Stimulated activated CD8-positive, alpha-beta memory T cell treated with anti-CD3 and anti-CD28 coated beads, Interleukin-4, amount 100 ng/mL, for 24 hours (primary cell): ENCODE measurements around the gene EN2.
"Not testable (repeated sequence)": the region's sequence is repeated elsewhere in the genome, so short reads cannot be mapped to it uniquely, and the experiment has no call there.

Experiments
- DNase-seq: peaks from one replicate; pipeline ENCODE4 v3.0.0-alpha.2; 2020; ENCODE audit warnings: low read depth

The EN2 gene

DNA sequence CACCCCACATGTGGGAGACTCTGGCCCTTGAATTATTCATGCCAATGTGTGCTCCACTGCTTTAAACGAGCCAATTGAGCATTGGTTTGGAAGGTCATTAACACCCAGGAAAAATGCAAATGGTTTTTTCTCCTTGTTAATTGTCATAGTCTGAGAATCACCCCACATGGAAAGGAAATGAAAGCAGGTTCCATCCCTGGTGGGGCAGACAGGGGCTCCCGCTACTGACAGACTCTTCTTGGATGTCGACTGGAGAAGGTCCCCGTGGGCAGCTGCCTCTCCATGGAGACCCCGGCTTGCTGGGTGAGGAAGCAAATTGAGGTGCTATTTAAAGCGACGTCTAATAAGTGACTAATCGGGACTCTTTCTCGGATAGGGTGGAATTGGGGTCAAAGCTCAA lies 32.0 kb upstream of the EN2 start:
- no peak for DNase-seq

DNA sequence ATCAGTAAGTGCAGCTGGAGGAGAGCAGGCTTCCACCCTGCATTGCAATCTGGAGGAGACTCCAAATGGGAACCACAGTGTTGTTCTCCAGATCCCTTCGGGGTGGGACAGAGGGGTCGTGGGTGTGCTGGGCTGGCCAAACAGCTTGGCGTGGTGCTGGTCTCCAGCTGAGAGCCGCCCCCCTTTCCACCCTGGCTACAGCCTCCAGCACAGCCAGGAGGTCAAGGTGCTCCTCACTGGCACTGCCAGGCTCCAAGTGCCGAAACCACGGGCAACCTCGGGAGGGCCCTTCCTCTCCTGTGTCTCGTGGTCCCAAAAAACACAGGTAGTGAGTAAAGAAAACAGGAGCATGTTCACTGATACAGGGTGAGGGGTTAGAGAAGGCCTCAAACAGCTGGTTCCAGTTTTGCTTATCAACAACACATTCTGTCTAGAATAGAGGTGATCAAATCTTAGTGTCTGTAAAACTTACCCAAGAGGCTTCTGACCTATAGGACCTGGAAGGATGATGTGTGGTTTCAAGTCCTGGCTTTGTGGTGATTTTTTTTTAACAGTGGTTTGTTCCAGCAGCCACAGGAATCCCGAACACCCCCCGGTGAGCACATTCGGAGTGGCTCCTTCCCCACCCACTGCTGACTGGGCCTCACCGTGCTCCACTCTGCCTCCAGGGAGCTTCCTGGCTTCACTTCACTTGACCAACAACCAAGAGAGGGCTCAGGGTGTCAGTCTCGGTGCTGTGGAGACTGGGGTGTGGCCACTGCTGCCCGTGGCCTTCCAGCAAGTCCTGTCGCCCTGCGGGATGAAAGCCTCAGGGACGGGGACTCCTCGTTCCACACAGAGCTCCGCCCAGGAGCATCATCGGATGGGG lies 31.2 kb upstream of the EN2 start:
- no peak for DNase-seq

DNA sequence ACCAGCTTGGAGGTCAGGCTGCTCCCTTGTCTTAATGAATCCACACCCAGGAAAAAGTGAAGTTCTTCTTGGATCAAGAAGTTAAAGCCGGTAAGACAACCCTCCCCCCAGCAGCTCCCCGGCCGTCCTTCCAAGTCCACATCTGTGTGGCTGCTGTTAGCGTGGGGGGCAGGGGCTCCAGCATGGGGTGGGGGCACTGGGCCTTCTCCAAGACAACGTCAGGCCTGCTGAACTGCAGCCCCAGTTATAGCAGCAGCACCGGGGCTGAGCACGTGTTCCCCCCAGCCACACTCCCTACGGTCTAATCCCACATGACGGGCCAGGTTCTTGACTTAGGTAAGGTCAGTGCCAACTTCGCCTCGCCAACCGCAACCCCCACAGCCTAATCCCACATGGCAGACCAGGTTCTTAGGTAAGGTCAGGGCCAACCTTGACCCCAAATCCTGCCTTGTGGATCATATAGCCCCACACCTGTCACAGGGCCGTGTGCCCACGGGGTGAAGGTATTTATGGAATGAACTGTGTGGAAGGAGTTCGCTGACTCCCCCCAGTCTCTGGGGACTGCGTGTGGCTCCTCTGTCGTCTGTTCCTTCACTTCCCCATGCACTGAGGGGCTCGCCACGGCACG lies 30.4 kb upstream of the EN2 start:
- DNase-seq, result no peak

DNA sequence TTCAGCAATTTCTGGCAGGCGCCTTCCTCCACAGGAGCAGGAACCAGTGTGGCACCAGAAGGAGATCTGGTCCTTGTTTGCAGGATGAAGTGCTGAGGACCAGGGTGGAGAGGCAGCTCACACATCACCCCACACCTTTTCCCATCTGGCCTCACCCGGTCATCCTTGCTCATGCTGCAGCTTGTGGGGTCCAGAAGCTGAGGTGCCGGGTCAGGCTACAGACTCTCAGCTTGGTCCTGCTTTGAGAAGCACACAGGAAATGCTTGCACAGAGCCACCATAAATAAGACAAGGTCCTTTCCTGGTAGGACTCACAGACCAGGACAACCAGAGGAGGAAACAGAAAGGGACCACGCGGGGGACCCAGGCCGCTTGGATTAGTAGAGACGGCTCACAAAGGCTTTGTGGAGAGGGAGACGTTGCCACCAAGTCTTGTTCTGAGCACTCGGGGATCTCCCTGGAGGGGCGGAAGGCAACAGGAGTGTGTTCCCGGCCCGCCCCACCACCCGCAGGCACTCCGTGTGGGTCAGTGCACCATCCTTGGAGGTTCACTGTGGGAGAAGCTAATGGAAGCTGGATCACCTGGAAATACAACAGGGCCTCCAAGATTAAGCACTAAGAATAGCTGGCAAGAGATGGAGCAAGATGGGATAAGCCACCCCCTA lies 29.6 kb upstream of the EN2 start:
- no peak for DNase-seq

DNA sequence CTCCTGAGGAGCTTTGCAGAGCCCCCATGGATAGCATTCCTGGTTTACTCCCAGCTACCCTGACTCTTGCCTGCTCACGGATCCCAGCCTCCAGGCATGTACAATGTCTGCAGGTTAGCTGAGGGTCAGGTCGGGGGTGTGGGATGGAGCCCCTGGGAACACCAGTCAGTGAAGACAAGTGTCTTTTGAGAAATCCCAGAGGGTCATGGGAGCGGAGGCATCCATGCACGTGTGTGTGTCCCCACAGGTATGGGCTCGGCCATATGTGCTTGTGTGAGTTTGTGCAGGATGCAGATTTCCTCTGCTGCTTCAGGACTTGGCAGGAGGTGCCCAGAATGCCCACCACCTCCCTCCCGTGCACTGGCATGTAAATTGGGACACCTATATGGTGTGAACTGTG lies 28.3 kb upstream of the EN2 start:
- DNase-seq, result no peak

DNA sequence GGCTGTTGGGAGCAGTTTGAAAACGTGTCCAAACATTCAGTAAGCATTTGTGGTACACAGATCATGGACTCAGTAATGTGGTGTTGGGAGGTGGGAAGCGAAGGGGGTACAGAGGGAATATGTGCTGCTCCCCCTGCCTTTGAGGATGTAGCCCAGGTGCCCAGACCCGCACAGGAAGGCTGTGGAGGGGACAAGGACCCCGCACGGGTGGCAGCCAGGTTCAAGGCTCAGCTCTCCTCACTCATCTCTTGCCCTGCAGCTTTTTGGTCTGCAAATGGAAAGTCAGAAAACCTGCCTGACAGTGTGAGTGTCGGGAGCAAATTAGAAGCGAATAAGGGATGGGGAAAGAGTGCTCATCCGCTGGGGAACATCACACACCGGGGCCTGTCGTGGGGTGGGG lies 27.3 kb upstream of the EN2 start:
- DNase-seq, result no peak

DNA sequence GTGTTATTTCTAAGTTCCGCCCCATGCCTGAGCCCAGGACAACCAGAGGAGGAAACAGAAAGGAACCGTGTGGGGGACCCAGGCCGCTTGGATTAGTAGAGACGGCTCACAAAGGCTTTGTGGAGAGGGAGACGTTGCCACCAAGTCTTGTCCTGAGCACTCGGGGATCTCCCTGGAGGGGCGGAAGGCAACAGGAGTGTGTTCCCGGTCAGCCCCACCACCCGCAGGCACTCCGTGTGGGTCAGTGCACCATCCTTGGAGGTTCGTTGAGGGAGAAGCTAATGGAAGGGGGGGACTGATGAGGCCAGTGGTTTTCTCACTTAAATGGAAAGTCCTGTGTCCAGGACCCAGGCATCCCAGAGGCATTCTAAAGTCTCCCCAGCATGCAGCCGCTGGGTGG lies 26.7 kb upstream of the EN2 start:
- DNase-seq, result no peak

DNA sequence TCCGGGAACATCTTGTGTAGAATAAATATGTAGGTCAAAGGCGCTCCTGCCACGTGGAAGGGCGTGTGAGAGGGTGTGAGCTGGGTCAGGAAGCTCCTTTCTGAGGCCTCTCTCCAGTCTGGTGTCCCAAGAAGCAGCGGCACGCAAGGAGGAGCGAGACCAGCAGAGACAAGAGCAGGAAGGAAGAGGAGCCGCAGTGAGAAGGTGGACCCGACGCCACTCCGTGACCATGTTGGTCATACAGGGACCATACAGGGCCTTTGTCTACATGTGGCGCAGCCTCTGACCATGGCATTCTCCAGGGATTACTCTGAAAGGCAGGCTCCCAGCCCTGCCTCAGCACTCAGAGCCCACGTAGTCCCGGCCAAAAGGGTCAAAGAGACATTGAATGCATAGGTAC lies 26.2 kb upstream of the EN2 start:
- no peak for DNase-seq

DNA sequence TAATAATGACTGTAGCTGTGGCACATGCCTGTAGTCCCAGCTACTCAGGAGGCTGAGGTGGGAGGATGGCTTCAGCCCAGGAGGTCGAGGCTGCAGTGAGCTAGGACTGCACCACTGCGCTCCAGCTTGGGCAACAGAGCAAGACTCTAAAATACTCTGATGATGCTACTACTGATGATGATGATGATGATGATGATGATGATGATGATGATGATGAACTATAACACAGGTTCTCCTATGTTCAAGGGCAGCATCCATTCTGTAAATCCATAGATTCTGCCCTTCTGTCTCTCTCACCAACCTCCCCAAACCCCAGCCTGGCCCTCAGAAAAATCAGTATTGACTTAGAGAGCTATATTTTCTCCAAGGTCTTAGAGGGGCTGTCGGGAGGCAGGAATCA lies 22.8 kb upstream of the EN2 start:
- DNase-seq, result no peak

DNA sequence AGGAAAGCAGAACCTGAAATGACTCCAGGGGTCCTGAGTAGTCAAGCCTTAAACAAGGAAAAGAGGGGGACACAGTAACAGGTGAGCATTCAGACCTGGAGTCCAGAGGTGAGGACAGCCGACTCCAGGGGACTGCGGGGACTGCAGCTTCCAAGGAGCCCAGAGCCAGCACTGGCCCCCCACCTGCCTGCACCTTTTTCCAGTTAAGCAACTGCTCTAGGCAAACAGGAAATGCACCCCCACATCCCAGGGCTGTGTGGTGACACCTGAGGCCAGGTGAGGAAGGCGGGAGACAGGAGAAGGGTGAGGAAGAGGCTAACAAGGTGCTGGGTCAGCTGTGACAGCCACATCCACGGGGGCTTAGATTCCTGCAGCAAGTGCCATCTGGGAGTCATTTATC lies 20.1 kb upstream of the EN2 start:
- no peak for DNase-seq

DNA sequence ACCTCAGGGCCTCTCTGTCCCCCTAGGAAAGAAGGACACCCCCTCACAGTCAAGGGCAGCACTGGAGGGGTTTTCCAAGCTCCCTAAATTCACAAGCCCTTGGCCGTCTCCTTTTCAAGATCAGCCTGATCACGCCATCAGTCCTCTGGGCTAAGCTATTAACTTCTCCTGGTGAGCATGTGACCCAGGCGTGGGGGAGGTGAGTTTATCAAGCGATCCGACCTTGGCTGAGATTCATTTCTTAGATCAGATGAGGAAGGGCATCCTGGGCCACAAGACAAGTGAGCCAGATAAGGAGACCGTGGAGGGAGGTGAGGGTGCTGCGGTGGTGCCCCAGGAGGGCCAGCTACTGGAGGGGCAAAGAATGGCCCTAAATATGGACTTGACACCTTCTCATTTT lies 19.2 kb upstream of the EN2 start:
- DNase-seq, result no peak

DNA sequence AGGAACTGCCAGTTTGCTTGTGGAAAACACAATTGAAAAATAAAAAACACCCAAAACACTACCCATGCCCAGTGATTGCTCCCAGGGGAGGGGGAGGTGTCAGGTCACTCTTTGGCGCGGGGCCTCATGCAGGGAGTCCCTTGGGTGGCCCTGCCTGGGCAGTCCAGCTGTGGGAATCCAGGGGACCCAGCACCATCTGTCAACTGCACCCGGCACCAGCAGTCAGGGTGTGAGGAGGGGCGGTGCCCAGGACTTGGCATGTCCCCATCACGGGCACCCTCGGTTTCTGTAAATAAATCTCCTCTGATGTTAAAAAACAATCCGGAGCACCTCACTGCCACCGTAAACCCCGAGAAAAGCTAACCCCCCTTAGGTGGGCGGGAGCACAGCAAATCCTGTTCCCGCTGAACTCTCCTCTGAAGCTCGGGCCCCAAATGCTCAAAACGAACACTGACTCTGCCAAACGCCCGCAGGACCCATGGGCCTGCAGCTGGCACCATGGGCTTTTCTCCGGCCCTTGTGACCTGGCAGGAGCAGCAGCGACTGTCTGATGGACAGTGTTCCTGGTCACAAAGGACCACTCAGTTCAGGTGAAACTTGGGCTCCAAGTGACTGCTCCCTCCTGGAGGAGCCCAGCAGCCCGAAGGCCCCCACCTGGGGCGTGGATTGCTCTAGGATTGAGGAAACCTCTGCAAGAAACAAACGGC lies 18.5 kb upstream of the EN2 start:
- DNase-seq, result no peak

DNA sequence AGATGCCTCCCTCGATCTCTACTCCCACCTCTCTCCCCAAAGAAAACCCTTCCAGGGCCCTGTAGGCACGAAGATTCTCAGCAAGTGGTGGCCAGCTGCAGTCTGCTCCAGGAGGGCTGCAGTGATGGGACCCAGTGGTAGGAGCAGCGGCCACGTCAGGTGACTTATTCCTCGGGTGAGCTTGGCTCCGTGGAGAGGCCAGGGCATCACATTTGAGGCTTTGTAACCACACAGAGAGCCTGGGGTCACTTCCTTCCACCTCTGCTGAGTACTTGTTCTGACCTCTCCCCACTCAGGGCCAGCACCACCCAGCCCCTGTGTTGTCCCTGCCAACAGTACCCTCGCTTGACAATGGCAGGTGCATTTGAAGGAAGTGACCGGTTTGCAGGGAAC lies 17.9 kb upstream of the EN2 start:
- no peak for DNase-seq

DNA sequence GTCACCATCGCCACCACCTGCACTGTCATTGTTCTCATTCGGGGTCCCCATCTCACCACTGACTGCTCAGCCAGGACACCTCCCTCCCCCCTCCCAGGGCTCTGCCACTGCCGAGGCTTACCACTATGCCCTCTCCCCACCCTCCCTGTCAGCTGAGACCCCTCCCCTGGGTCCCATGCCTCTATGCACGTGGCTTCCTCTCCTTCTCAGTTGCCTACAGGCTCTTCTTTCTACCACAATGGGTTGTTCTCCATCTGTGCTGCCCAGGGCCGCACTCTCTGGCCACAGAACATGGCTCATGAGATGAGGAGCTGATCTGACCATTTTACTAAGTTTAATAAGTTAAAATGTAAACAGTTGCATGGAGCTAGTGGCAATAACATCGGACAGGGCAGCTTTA lies 16.1 kb upstream of the EN2 start:
- no peak for DNase-seq

DNA sequence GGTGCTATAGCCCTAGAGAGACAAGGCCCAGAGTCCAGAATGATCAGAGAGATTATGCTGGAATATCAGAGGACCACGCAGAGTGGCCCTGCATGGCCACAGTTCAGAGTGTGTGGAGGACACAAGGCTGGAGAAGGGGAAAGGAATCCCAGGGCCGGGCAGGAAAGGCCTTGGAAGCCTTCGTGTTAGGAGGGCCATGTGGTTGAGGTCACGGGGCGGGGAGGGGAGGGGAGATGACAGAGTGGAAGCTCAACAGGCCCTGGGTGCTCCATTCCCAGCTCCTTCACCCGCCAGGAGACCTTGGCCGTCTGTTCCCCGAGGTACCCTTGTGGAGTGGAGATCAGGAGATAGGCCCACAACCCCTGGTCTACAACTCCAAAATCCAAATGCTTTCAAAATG lies 13.2 kb upstream of the EN2 start:
- DNase-seq, result no peak

DNA sequence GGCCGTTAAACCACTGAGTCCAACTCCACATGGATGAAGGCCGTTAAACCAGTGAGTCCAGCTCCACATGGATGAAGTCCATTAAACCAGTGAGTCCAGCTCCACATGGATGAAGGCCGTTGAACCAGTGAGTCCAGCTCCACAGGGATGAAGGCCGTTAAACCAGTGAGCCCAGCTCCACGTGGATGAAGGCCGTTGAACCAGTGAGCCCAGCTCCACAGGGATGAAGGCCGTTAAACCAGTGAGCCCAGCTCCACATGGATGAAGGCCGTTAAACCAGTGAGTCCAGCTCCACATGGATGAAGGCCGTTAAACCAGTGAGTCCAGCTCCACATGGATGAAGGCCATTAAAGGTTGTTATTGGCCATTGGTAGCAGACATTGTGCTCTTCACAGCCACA lies 12.3 kb upstream of the EN2 start:
- not testable (repeated sequence) for DNase-seq

DNA sequence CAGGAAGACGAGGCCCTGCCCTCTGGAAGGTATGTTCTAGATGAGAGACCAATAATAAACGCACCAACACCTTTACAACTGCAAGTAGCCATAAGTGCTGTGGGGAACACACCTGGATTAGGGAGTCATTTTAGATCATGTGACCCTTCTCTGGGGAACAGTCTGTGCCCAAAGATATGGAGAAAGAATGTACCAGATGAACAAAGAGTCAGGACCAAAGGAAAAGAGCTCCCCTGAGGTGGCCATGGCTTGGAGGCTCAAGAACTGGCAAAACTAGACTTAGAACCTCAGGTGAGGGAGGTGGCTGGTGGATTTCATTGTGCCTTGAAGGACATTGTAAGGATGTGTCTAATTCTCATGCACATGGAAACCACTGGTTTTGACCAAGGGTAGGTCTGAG lies 10.3 kb upstream of the EN2 start:
- DNase-seq, result no peak

DNA sequence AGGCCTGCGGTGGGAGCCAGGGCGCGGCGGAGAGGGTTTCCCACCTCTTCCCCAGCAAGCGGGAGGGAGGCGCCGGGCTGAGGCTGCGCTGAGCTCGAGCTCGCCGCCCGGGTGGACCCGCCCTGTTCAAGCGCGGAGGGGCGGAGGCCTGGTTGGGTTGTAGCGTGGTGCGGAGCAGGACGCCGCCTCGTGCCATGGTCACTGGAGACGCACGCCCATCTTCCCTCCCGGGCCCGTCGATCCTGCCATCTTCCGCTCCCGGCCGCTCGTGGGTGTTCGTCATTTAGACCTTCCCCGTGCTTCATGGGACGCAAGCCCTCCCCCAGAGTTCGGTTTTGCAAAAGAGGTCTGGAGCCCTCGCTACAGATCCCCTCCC lies 9.3 kb upstream of the EN2 start:
- DNase-seq, result no peak

DNA sequence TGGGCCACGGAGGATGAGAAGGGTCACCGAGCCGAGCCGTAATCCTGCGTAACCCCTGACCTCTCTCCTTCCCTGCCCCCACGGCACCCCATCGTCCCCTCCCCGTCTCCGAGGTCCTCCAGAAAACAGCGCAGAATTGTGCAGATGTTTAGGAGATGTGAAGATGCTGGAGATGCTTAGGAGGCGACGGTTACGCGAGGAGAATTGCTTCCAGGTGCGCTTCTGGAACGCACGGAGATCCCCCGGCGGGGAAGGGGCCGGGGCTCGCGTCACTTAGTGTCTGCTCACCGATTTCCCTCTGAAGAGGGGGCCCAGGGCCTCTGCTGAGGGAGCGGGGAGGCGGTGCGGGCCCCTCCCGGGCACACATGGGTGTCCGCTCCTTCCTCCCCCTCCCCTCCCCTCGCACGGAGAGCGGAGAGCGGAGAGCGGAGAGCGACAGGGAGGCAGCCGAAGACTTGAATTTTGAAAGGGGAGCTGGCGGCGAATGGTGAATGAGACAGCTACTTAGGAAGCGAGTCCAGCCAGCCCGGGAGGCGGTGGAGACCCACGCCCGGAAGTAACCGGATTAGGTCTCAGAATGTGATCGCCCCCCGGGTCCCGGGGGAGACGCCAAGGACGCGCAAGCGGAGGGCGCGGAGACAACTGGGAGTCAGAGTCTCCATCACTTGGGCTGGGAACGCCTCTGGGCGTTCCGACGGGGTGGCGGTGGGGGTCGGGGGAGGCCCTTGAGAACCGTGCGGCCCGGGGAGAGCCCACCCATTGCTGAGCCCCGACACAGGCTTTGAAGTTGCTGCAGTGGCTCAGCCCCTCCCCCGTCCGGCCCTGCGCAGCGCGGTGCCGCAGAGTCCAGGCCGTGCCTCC lies 8.7 kb upstream of the EN2 start:
- DNase-seq, result no peak

DNA sequence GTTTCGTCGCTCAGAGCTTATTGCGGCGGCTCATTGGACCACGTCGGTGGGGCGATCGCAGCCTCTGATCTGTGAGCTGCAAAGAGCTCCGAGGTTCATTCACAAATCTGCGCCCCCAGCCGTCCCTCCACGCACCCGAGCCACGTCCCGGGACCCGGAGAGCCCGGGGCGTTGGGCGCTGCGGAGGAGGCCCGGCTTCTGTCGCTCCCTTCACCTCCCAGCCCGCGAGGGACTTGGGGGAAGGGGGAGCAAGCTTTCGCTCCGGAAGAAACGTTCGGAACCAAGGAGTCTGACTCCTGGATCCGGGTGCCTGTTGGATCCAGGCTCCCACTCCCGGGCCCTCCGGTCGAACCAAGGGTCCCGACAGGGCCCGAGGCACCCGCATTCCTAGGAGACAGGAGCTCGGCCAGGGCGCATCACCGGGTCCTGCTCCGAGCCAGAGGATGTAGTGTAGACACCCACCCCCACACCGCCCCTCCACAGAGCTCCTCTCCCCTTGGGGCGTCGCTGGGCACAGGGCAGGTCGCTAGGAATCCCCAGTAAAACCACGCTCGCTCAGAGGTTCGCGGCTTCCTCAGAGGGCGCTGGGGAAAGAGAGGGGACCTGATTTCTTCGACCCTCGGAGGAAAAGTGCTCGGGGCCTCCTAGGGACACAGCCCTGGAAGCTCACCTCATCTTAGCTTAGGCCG lies 7.9 kb upstream of the EN2 start:
- no peak for DNase-seq

DNA sequence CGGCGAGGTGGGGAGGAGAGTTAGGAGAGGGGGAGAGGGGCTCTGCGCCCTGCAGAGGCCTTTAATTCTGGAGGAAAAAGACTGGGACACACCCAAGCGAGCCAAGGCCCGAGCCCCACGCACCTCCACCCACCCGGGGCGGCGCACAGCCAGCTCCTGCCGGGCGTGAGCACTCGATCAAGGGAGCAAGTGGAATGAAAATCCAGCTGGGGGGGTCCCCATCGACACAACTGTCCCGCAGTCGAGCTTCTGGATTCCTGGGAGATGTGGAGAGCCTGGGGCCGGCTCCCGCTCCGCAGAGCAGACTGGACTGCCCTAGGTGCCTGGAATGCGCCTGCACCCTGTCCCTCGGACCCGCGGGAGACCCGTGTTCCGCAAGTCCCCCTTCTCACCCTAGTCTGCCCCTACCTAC lies 7.4 kb upstream of the EN2 start:
- no peak for DNase-seq
